ENCODE results near the gene RLN3.

The RLN3 gene

DNA sequence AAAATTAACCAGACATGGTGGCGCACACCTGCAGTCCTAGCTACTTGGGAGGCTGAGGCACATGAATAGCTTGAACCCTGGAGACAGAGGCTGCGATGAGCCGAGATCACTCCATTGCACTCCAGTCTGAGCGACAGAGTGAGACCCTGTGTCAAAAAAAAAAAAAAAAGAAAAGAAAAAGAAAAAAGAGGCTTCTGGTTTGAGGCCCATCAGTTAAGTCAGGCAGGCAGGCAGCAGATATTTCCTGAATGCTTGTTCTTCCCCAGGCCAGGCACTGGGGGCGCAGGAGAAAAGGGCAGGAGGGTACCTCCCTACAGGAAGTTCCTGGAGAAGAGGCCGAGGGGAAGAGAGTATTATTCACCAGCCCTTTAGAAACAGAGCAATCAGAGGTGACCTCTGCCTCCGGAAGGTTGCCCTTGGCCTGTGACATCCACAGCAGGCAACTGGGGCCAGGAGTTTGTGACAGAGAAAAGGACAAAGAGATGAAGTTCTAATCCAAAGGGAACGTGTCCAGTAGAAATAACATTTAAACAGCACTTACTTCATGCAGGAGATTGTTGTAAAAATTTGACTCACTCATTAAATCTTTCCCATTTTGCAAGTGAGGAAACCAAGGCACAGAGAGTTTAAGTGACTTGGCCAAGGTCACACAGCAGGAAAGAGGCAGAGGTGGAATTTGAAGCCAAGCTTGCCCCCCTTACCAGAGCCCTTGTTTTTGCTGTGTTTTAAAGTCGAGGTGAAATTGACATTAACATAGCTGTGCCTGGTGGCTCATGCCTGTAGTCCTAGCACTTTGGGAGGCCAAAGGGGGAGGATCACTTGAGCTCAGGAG is 4.3 kb upstream of the RLN3 start:
- no peak for TF ChIP-seq GATA2 (IDR thresholded peaks at IDR 0.05; ENCODE audit: low read depth, low read length)
- no peak for TF ChIP-seq GATA3 (IDR thresholded peaks at IDR 0.05; ENCODE audit: low read depth, low read length)

DNA sequence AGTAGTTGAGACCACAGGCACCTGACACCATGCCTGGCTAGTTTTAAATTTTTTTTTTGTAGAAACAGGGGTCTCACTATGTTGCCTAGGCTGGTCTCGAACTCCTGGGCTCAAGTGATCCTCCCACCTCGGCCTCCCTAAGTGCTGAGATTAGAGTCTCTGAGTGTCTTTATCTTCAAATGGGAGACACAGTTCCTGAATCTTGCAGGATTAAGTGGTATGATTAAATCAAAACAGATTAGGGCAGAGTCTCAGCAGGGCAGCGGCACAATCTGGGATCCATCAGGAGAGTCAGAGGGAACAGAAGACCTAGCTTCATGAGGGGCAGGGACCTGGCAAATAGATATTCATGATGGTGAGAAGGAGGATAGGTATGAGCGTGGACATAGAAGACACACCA is 953 bp downstream of the RLN3 start:
- no peak for TF ChIP-seq GATA3 (IDR thresholded peaks at IDR 0.05; ENCODE audit: low read depth, low read length)
- 0 out of 2 replicates have a peak, but pooled peaks have one; percentile 18 for TF ChIP-seq GATA2 (IDR thresholded peaks at IDR 0.05; ENCODE audit: low read depth, low read length)

DNA sequence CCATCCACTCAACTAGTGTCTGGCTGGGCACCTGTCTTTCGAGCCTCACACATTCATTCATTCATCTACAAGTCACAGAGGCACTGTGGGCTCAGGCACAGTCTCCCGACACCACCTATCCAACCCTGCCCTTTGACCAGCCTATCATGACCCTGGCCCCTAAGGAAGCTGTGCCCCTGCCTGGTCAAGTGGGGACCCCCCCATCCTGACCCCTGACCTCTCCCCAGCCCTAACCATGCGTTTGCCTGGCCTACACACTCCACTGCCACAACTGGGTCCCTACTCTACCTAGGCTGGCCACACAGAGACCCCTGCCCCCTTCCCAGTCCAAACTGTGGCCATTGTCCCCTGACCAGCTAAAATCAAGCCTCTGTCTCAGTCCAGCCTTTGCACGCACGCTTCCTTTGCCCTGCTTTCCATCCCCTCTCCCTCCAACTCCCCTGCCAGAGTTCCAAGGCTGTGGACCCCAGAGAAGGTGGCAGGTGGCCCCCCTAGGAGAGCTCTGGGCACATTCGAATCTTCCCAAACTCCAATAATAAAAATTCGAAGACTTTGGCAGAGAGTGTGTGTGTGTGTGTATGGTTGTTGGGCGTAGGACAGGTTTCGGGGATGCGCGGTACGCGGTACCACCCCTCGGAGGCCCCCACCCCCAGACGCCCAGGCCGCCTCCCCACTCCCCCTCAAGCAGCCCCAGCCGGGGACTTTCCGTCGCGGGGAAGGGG is 3.2 kb downstream of the RLN3 start:
- no peak for TF ChIP-seq GATA2 (IDR thresholded peaks at IDR 0.05; ENCODE audit: low read depth, low read length)
- no peak for TF ChIP-seq GATA3 (IDR thresholded peaks at IDR 0.05; ENCODE audit: low read depth, low read length)

DNA sequence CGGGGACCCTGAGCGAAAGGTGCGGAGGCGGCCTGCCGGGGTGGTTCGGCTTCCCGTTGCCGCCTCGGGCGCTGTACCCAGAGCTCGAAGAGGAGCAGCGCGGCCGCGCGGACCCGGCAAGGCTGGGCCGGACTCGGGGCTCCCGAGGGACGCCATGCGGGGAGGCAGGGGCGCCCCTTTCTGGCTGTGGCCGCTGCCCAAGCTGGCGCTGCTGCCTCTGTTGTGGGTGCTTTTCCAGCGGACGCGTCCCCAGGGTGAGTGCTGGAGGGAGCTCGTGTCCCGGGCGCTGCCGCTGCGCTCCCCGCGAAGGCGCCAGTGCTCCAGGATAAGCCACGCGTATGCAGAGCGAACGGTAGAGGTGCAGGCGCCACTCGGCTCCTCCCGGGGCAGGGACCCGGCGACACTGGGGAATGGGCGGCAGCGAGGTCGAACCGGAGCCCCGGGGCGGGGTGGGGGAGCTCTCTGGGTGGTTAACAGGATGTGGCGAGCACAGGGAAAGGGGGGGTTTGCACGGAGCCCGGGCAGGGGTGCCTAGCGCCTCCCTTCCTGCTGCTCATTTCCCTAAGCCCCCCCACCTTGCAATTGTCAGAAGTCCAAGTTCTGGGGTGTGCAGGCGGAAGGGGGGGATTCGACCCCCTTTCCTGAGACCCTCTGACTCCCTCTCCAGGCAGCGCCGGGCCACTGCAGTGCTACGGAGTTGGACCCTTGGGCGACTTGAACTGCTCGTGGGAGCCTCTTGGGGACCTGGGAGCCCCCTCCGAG is 4.0 kb downstream of the RLN3 start, which contains the start of gene IL27RA:
Gene IL27RA (plus strand): TSS at position 44 of the 762 bp plus-strand sequence. CDS start 111 bp downstream, at position 155.
- TF ChIP-seq GATA2 (IDR thresholded peaks at IDR 0.05; ENCODE audit: low read depth, low read length) = no peak
- TF ChIP-seq GATA3 (IDR thresholded peaks at IDR 0.05; ENCODE audit: low read depth, low read length) = no peak

DNA sequence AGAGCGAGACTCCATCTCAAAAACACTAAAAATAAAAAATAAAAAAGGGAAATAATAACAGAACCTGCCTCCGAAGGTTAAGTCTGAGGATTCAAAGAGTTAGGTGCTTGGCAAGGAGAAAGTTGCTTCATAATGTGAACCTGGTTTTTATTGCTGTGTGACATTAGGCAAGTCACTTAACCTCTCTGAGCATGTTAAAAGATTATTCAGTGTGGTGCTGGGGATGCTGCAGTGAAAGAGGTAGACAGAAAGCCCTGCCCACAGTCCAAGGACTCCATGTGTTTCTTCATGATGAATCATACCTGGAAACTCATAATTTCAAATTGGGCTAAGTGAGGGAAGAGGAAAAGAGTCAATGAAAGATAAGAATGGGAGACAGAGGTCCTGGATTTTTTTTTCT is 6.0 kb downstream of the RLN3 start:
- TF ChIP-seq GATA2 (IDR thresholded peaks at IDR 0.05; ENCODE audit: low read depth, low read length) (no peak), GATA3 (IDR thresholded peaks at IDR 0.05; ENCODE audit: low read depth, low read length) (no peak)

DNA sequence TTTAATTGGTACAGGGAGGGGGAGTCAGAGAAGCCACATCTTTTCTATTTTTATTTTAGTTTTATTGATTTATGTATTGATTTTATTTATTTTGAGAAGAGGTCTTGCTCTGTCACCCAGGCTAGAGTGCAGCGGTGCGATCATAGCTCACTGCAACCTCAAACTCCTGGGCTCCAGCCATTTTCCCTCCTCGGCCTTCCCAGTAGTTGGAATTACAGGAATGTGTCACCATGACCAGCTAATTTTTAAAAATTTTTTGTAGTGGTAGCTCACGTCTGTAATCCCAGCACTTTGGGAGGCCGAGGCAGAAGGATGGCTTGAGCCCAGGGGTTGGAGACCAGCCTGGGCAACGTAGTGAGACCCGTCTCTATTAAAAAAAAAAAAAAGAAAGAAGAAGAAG is 7.8 kb downstream of the RLN3 start:
- TF ChIP-seq GATA3 (IDR thresholded peaks at IDR 0.05; ENCODE audit: low read depth, low read length) (no peak), GATA2 (IDR thresholded peaks at IDR 0.05; ENCODE audit: low read depth, low read length) (no peak)

DNA sequence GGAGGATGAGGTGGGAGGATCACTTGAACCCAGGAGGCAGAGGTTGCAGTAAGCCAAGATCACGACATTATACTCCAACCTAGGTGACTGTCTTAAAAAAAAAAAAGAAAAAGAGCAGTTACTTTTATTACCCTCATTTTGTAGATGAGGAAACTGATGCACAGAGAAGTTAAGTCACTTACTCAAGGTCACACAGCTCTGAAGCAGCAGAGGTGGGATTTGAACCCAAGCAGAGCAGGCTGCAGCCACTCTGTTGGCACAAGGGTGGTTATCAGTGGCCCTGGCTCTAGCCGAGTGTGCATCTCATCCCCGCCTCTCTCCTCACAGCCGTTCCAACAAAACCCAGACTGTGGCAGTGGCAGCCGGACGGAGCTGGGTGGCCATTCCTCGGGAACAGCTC is 11.2 kb downstream of the RLN3 start:
- TF ChIP-seq GATA2 (IDR thresholded peaks at IDR 0.05; ENCODE audit: low read depth, low read length) (no peak), GATA3 (IDR thresholded peaks at IDR 0.05; ENCODE audit: low read depth, low read length) (no peak)

DNA sequence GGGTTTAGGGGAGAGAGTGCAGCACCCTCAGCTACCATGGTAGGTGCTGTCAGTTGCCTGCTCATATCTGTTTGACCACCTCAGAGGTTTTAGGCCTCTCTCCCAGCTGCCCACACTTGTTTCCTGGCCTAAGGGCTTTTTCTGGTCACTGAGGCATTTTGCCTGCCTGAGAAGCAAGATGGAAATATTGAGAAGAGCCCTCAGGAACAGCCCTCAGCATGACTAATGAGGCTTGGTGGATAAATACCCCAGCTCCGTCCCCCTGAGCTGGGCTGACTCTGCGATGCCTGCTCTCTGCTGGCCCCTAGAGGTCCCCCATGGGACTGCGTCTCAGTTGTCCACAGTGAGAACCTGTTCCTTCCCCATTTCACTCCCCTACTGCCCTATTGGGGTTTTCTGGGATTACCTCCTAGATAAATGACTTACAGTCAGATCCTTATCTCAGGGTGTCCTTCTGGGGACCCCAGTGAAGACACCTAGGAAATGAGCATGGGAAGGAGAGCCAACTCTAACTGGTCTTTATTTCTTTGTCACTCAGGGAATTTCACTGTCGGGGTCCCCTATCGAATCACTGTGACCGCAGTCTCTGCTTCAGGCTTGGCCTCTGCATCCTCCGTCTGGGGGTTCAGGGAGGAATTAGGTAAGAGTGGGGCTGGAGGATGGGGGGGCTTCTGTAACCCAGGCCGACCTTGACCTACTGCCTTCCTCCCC is 20.6 kb downstream of the RLN3 start:
- no peak for TF ChIP-seq GATA2 (IDR thresholded peaks at IDR 0.05; ENCODE audit: low read depth, low read length)
- TF ChIP-seq GATA3 (IDR thresholded peaks at IDR 0.05; ENCODE audit: low read depth, low read length) = no peak

DNA sequence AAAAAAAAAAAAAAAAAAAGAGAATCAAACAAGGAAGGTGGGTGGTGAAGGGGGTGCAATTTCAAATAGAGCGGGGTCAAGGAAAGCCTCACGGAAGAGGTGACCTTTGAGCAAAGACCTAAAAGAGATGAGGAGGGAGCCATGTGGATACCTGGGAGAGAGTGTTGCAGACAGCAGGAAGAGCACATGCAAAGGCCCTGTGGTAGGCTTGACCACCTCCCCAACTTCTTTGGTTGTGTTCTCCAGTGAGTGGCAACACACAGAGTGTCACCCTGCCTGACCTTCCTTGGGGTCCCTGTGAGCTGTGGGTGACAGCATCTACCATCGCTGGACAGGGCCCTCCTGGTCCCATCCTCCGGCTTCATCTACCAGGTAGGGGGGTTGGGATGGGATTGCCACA is 22.6 kb downstream of the RLN3 start:
- no peak for TF ChIP-seq GATA3 (IDR thresholded peaks at IDR 0.05; ENCODE audit: low read depth, low read length)
- TF ChIP-seq GATA2 (IDR thresholded peaks at IDR 0.05; ENCODE audit: low read depth, low read length) = no peak

DNA sequence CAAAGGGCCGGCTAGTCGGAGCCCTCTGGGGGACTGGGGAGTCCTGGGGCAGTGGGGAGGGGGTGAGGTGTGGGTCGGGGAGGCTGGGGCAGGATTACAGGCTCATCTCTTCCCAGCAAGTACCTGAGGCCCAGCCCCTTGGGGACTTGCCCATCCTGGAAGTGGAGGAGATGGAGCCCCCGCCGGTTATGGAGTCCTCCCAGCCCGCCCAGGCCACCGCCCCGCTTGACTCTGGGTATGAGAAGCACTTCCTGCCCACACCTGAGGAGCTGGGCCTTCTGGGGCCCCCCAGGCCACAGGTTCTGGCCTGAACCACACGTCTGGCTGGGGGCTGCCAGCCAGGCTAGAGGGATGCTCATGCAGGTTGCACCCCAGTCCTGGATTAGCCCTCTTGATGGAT is 24.0 kb downstream of the RLN3 start:
- TF ChIP-seq GATA3 (IDR thresholded peaks at IDR 0.05; ENCODE audit: low read depth, low read length) (no peak), GATA2 (IDR thresholded peaks at IDR 0.05; ENCODE audit: low read depth, low read length) (no peak)

DNA sequence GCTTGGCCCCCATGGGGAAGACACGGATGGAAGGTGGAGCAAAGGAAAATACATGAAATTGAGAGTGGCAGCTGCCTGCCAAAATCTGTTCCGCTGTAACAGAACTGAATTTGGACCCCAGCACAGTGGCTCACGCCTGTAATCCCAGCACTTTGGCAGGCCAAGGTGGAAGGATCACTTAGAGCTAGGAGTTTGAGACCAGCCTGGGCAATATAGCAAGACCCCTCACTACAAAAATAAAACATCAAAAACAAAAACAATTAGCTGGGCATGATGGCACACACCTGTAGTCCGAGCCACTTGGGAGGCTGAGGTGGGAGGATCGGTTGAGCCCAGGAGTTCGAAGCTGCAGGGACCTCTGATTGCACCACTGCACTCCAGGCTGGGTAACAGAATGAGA is 24.5 kb downstream of the RLN3 start:
- TF ChIP-seq GATA2 (IDR thresholded peaks at IDR 0.05; ENCODE audit: low read depth, low read length) (no peak), GATA3 (IDR thresholded peaks at IDR 0.05; ENCODE audit: low read depth, low read length) (no peak)

DNA sequence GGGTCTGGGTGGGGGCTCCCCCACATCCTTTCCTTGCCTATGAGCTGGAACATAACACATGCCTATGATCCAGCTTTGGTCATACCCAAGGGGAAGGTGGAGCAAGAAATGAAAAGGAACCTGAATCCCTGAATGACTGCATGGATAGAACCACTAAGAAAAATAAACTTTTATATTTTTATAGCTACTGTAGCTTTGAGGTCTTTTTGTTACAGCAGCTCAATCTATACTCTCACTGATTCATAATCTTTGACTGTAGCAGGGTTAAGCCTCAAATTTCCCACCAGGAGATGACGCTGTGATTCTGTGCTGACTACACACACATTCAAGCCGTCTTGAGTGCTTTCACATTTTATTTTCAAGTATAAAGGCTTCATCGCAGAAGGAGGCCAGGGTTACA is 25.1 kb downstream of the RLN3 start:
- no peak for TF ChIP-seq GATA2 (IDR thresholded peaks at IDR 0.05; ENCODE audit: low read depth, low read length)
- no peak for TF ChIP-seq GATA3 (IDR thresholded peaks at IDR 0.05; ENCODE audit: low read depth, low read length)

DNA sequence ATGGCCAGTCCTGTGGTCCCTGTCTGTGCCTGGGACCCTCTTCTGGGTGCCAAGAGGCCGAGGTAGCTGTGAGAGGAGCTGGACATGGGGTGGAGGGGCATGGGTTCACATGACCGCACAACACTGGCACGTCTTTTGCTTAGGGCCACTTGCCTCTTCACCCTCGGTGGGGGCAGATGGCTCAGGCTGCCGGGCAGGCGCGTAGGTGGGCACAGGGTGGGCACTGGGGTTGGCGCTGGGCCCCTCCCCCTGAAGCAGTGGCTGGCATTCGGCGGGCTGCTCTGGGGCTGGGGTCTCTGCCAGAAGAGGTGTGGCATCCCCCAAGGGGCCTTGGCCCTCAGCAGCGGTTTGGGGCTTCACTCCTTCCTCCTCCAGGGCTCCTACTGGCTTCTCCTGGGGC is 25.6 kb downstream of the RLN3 start:
- TF ChIP-seq GATA2 (IDR thresholded peaks at IDR 0.05; ENCODE audit: low read depth, low read length) (no peak), GATA3 (IDR thresholded peaks at IDR 0.05; ENCODE audit: low read depth, low read length) (no peak)

DNA sequence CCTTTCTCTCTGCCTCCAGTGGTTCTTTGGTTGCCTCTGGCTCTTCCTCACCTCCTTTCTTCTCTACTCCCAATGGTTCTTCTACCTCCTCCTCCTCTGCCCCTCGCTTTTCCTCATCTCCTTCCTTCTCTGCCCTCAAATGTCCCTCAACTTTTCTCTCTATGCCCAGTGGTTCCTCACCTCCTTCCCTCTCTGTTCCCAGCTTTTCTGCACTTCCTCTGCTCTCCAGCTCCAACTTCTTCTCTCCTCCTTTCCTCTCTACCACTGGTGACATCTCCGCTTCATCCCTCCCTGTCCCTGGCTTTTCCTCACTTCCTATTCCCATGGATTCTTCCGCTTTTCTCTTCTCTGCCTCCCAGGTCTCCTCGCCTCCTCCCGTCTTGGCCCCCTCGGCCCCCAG is 26.2 kb downstream of the RLN3 start:
- TF ChIP-seq GATA3 (IDR thresholded peaks at IDR 0.05; ENCODE audit: low read depth, low read length) (no peak), GATA2 (IDR thresholded peaks at IDR 0.05; ENCODE audit: low read depth, low read length) (no peak)

Data from SH-SY5Y (cell line).